Lung (tissue), 12 donors: ENCODE data around the gene GPS1. TPM values are rescaled to one million over a fixed set of nuclear protein-coding genes. Genes with fewer than 3 reads are reported as not detected.

ENCODE experiments used
- ATAC-seq: fragments of 200-7000 bp; cut with Tn5 transposase; one replicate; pipeline ENCODE4 v1.9.1; 2020; ENCODE audit warnings: moderate number of reproducible peaks; ENCODE audit not compliant: insufficient read depth, low FRiP score
- DNase-seq, 3 donors: peaks; one replicate each; pipeline ENCODE4 v3.0.0-alpha.2; 2013 to 2017
- H3K27ac ChIP-seq, 2 donors: one replicate each; pipeline ENCODE4 v1.5.1; 2013; ENCODE audit warnings: mild to moderate bottlenecking in 2 of 2, moderate library complexity in 2 of 2, control low read depth in 1 of 2, inconsistent platforms in 1 of 2, low read depth in 1 of 2, low read length in 1 of 2
- H3K27me3 ChIP-seq, 3 donors: one replicate each; pipeline ENCODE4 v1.5.1; 2013; ENCODE audit warnings: low read length in 2 of 3; ENCODE audit not compliant: control insufficient read depth in 3 of 3, insufficient read depth in 3 of 3
- H3K36me3 ChIP-seq, 4 donors: one replicate each; pipeline ENCODE4 v1.5.1; 2013; ENCODE audit warnings: low read length in 4 of 4, mild to moderate bottlenecking in 1 of 4, moderate library complexity in 1 of 4; ENCODE audit not compliant: control insufficient read depth in 4 of 4, insufficient read depth in 4 of 4
- H3K4me1 ChIP-seq, 5 donors: one replicate each; pipeline ENCODE4 v1.5.1; 2013; ENCODE audit warnings: low read length in 5 of 5, mild to moderate bottlenecking in 2 of 5, moderate library complexity in 1 of 5; ENCODE audit not compliant: control insufficient read depth in 5 of 5, insufficient read depth in 5 of 5
- H3K4me3 ChIP-seq: one replicate; pipeline ENCODE4 v1.5.1; 2013; ENCODE audit warnings: mild to moderate bottlenecking, control low read depth, moderate library complexity
- H3K9ac ChIP-seq, 2 donors: one replicate each; pipeline ENCODE4 v1.5.1; 2013; ENCODE audit warnings: low read length in 2 of 2, control low read depth in 1 of 2; ENCODE audit not compliant: insufficient read depth in 1 of 2
- H3K9me3 ChIP-seq, 4 donors: one replicate each; pipeline ENCODE4 v1.5.1; 2013; ENCODE audit warnings: low read length in 3 of 4, mild to moderate bottlenecking in 1 of 4, moderate library complexity in 1 of 4; ENCODE audit not compliant: control insufficient read depth in 4 of 4, insufficient read depth in 3 of 4
- WGBS, 2 donors: extraction: QIAGEN DNeasy Blood & Tissue Kit; methylation state at CpG; one replicate each; pipeline ENCODE4 v1.1.7; 2013; 5-methylcytosine and 5-hydroxymethylcytosine counted together
- polyA plus RNA-seq, 2 donors: library from polyadenylated mRNA; stranded (reverse); fragments of 200-250 nt; gene quantifications; one replicate each; pipeline ENCODE4 v1.2.1, GENCODE V29; 2013
- total RNA-seq, 2 donors: library from RNA; depleted of rRNA in 1 of 2; stranded (reverse); fragments of >200 nt in 1 of 2; gene quantifications; one replicate each; pipeline ENCODE4 v1.2.1, GENCODE V29; 2014 to 2021
- TF ChIP-seq, protein P1 (sequence below): IDR thresholded peaks from 2 replicates; pipeline ENCODE4 v1.5.1; 2012; ENCODE audit warnings: mild to moderate bottlenecking; ENCODE audit errors: control extremely low read depth, extremely low read depth
- donor health status: control.
- donor health status: control.
- donor health status: Bipolar disorder and iron deficiency.
- donor health status: healthy.
- donor health status: DM: yes; HTN: yes; CAD: no.

GPS1 gene
- total and polyA plus RNA-seq, 4 donors: 71.0 to 102 (median 89.4) TPM

GRCh38 chr17:82025401-82026107 is 26.1 kb upstream of the GPS1 start:
- peaks cover 0 to 31% (median 17%) of the 10 kb centered on the region in 5 donors for H3K4me1 ChIP-seq
- H3K27me3 ChIP-seq: no peaks in the 10 kb centered on the region
- no peak overlapping the region for H3K9ac ChIP-seq
- TF ChIP-seq, protein P1, sequence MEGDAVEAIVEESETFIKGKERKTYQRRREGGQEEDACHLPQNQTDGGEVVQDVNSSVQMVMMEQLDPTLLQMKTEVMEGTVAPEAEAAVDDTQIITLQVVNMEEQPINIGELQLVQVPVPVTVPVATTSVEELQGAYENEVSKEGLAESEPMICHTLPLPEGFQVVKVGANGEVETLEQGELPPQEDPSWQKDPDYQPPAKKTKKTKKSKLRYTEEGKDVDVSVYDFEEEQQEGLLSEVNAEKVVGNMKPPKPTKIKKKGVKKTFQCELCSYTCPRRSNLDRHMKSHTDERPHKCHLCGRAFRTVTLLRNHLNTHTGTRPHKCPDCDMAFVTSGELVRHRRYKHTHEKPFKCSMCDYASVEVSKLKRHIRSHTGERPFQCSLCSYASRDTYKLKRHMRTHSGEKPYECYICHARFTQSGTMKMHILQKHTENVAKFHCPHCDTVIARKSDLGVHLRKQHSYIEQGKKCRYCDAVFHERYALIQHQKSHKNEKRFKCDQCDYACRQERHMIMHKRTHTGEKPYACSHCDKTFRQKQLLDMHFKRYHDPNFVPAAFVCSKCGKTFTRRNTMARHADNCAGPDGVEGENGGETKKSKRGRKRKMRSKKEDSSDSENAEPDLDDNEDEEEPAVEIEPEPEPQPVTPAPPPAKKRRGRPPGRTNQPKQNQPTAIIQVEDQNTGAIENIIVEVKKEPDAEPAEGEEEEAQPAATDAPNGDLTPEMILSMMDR: no peak
- ATAC-seq: no peak
- H3K27ac ChIP-seq: no peak overlapping the region
- DNase-seq: no peak
- H3K36me3 ChIP-seq: peaks cover 0 to 3% (median 0%) of the 10 kb centered on the region in 4 donors
- H3K9me3 ChIP-seq: no peaks in the 10 kb centered on the region
- H3K4me3 ChIP-seq: no peak overlapping the region
- 96% methylated on average over 25 of the region's 25 CpGs for WGBS, 2 donors

DNA sequence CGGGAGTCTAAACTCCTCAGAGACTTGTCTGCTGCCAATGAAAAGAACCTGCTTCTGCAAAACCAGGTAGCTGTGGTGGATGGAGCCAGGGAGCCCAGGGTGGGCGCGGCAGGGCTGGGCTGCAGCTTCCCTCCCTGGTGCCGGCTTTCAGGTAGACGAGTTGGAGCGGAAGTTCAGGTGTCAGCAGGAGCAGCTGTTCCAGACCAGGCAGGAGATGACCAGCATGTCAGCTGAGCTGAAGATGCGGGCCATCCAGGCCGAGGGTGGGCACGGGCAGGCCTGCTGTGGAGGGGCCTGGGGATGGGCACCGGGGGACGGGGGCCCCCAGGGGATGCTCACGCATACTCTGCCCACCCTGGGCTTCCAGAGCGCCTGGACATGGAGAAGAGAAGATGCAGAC is 23.5 kb upstream of the GPS1 start:
- ATAC-seq (no peak), DNase-seq (no peak)
- TF ChIP-seq, protein P1: no peak
- peaks cover 0 to 3% (median 0%) of the 10 kb centered on the region in 4 donors for H3K36me3 ChIP-seq
- WGBS, 2 donors: 96 to 97% methylated on average over 13 of the region's 13 CpGs
- no peaks in the 10 kb centered on the region for H3K27me3 ChIP-seq
- no peaks in the 10 kb centered on the region for H3K9me3 ChIP-seq
- no peak overlapping the region for H3K4me3 ChIP-seq
- peaks cover 0 to 24% (median 8%) of the 10 kb centered on the region in 5 donors for H3K4me1 ChIP-seq
- no peak overlapping the region for H3K27ac ChIP-seq
- no peak overlapping the region for H3K9ac ChIP-seq

GRCh38 chr17:82028966-82029365 is 22.7 kb upstream of the GPS1 start:
- DNase-seq: no peak
- peaks cover 0 to 3% (median 0%) of the 10 kb centered on the region in 4 donors for H3K36me3 ChIP-seq
- no peak overlapping the region for H3K27ac ChIP-seq
- ATAC-seq: no peak
- no peaks in the 10 kb centered on the region for H3K9me3 ChIP-seq
- 97 to 99% methylated on average over 7 to 9 of the region's 9 CpGs for WGBS, 2 donors
- peaks cover 0 to 19% (median 8%) of the 10 kb centered on the region in 5 donors for H3K4me1 ChIP-seq
- no peaks in the 10 kb centered on the region for H3K27me3 ChIP-seq
- no peak overlapping the region for H3K4me3 ChIP-seq
- TF ChIP-seq, protein P1: no peak
- no peak overlapping the region for H3K9ac ChIP-seq
